Left renal cortex interstitium (tissue), 4 donors: ENCODE measurements around the gene PCSK5. TPM values are rescaled to one million over a fixed set of nuclear protein-coding genes. Genes with fewer than 3 reads are reported as not detected.
"Not testable (repeated sequence)": the region's sequence is repeated elsewhere in the genome, so short reads cannot be mapped to it uniquely, and the experiment has no call there.

Experiments used
- DNase-seq, 4 donors: peaks; one replicate each; pipeline ENCODE4 v3.0.0-alpha.2; 2013; ENCODE audit warnings: low read depth in 4 of 4, low spot score in 2 of 4, missing footprints in 1 of 4
- polyA plus RNA-seq, 4 donors: library from polyadenylated mRNA; unstranded; fragments of 120-200 nt; gene quantifications; one replicate each; pipeline ENCODE4 v1.2.1, GENCODE V29; 2013; ENCODE audit not compliant: insufficient read length in 4 of 4

The PCSK5 gene
- 10 to 100 TPM; 11.8 to 21.1 (median 14.7) TPM for polyA plus RNA-seq

DNA sequence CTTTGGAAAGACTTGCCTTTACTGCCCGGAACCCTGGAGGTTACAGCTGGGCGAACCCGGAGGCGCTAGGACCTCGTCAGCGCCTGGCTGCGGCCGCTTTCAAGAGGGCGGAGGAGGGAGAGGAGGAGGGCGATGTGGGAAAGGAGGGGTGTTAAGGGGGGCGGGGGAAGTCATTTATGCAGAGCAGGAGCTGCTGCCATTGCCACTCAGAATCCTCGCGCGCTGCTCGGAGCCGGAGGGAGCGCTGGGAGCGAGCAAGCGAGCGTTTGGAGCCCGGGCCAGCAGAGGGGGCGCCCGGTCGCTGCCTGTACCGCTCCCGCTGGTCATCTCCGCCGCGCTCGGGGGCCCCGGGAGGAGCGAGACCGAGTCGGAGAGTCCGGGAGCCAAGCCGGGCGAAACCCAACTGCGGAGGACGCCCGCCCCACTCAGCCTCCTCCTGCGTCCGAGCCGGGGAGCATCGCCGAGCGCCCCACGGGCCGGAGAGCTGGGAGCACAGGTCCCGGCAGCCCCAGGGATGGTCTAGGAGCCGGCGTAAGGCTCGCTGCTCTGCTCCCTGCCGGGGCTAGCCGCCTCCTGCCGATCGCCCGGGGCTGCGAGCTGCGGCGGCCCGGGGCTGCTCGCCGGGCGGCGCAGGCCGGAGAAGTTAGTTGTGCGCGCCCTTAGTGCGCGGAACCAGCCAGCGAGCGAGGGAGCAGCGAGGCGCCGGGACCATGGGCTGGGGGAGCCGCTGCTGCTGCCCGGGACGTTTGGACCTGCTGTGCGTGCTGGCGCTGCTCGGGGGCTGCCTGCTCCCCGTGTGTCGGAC lies at the start of gene PCSK5:
Gene PCSK5 (plus strand): TSS at position 202 of the 805 bp plus-strand sequence. CDS start 509 bp downstream, at position 711.
- DNase-seq, result peak; percentile 85 to 93 (median 92)

DNA sequence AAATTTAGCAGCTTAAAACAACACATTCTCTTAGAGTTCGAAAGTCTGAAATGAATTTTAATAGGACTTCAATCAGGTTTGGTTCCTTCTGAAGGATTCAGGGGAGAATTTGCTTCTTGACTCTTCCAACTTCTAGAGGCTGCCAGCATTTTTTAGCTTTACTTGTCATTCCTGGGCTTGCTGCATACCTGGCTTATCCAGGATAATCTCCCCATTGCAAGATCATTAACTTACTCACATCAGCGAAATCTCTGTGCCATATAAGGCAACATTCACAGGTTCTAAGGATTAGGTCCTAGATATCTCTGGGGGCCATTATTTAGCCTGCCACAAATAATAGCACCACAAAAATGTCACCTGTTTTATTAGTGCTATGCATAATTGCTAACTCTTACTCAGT lies 46.2 kb upstream of the PCSK5 start:
- DNase-seq, result no peak

DNA sequence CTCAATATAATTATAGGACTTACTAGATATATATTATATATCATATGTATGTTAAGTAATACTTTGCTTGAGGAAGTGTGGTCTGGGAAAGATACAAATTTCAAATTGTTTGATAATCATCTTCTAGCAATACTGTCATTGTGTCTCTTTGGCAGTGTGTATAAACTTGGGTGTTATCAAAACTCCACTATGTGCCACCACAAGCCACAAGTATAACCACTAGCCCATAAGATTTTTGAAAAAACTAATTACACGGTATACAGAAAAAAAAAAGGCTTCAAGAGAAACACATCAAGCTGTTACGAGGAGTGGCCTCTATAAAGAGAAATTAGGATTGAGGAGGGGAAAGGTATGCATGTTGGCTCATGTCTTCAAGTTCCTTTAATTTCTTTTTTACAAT lies 44.7 kb upstream of the PCSK5 start:
- DNase-seq, result no peak

DNA sequence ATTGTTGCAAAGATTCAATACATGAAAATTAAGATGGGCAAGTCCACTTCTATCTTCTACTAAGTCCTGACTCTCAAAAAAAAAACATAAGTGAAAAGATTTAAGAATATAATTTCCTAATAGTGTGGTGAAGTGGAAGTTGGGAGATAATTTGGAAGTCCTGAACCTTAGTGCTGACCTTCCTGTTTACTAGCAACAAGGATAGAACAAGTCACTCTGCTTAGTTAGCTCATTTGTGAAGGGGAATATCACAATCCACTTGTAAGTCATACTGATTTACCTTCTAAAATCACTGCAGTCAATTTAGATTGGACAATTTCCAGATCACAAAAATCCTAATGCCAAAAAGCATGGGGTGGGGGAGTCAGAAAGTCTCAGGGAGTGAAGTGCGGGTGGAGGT lies 43.4 kb upstream of the PCSK5 start:
- DNase-seq, result no peak

DNA sequence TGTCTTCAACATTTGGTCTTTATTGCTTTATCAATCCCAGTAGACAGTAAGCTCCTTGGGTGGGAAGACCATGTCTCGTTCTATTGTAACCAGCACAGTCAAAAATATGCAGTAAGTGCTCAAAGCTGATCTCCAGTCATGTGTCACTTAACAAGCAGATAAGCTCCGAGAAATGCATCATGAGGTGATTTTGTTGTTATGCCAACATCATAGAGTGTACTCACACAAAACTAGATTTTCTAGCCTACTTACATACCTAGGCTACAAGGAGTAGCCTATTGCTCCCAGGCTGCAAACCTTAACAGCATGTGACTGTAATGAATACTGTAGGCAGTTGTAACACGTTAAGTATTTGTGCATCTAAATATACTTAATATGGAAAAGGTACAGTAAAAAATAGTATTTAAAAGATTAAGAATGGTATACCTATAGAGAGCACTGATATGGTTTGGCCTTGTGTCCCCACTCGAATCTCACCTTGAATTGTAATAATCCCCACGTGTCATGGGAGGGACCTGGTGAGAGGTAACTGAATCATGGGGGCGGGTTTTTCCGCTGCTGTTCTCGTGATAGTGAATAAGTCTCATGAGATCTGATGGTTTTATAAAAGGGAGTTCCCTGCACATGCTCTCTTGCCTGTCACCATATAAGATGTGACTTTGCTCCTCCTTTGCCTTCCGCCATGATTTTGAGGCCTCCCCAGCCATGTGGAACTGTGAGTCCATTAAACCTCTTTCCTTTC lies 39.8 kb upstream of the PCSK5 start:
- no peak for DNase-seq

DNA sequence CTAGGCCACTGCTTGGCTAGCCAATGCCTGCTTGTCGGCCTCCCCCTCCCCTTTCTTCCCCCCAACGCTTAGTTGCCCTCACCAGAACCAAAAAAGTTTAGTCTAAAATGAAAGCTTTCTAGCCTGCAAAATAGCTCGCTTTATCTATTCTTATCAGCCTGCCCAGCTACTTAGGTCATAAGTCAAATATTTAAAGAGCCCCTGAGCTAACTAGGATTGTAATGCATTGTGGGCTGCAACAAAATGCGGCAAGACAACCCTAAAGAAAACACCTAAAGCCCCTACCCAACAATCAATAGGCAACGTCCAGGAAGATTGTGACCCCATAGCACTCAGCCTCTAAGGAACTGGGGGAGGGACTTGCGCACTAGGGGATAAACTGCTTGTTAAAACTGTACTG lies 38.6 kb upstream of the PCSK5 start:
- no peak for DNase-seq

DNA sequence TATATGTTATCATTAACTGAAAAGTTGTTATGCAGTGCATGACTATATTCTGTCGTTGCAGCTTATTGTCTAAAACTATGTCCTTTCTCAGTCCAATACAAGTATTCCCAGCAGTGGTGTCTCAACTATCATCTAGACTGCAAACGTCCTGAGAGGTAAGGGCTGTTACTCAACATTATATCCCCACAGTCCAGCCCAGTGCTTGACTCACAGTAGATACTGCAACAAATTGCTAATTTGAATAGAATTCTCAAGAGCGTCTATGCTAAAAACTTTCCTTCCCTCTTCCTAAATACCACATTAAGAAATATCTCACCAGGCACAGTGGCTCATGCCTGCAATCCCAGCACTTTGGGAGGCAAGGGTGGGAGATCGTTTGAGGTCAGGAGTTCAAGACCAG lies 37.7 kb upstream of the PCSK5 start:
- no peak for DNase-seq

DNA sequence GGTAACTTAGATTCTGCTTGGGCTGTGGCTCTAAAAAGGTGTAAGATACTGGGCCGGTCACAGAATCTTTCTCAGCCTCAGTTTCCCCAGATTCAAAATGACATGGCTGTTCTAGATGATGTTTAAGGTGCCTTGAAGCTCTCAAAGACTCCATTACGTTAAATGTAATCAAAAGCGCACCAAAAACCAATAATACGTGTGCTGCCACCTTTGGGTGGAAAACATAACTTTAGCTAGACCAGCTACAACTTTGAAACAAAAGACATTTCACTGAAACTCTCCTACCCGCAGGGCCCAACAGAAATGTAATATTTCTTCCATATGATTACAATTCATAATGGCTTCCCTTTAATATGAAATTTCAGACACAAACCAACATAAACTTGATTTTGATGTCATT lies 35.0 kb upstream of the PCSK5 start:
- DNase-seq, result peak in 1 of 4 donors; percentile 15

DNA sequence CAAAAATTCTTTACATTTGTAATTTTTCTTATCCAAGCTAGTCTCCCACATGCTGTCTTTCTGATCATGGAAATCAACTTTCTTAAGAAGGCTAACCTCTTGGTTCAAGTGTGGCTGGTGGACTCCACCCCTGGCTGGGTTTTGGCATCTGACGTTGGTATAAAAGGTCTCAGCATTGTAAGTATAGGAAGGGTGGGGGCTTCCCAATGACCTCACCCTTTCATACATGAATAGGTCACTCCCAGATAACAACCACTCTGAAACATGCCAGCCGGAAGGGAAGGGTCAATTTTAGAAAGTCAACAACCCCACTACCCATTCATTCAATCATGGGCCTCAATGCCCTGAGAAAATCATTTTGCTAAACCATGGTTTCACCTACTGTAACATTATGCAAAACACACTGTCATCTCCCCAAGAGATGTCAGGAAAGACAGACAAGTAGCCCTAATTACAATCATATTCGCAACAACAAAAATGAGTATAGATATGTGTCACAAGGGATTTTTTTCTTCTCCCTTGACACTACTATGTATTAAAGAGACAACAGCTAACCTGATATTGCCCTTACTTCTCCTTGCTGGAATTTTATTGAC lies 31.9 kb upstream of the PCSK5 start:
- DNase-seq, result no peak

DNA sequence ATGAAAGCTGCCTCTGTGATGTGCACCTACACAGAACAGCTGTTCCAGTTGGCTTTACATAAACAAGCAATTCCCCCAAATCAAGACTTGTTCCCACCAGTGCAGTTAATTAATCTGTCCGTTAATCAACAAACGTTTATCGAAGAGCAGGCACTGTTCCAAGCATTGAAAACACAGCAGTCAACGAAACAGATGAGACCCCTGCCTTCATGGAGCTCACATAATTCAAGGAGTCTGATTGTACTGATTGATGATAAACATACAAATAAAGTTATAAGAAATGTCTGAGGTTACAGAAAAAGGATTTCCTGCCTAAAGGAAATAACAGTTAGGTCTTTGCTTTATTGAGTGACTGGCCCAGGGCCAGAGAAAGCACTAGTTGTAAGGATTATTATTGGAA lies 26.2 kb upstream of the PCSK5 start:
- DNase-seq, result no peak

DNA sequence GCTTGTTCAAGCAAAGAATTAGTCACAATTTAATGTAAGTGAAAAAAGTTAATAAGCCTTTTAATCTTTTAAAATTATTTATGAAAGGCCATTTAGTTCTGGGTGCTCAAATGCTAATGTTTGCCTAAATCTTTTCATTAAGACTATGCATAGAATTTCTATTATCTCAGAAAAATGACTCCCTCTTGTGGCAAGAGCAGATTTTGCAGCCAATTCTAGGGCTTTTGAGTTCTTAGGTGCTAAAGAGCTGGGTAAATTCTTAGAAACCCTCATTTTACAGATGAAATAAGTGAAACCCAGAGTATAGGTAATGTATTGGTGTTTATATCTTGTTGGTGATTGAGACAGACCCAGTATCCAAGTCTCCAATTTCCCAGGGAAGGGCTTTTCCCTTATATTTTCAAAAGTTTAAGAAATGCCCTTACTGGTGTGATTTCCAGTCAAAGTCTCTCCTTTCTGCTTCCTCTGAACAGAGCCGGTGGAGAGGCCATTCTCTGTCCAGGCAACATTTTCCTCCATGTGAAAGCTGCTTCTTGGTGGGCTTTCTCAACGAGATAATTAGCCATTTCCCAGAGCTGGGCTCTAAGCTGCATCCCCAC lies 24.1 kb upstream of the PCSK5 start:
- peak in 1 of 4 donors; percentile 59 for DNase-seq

DNA sequence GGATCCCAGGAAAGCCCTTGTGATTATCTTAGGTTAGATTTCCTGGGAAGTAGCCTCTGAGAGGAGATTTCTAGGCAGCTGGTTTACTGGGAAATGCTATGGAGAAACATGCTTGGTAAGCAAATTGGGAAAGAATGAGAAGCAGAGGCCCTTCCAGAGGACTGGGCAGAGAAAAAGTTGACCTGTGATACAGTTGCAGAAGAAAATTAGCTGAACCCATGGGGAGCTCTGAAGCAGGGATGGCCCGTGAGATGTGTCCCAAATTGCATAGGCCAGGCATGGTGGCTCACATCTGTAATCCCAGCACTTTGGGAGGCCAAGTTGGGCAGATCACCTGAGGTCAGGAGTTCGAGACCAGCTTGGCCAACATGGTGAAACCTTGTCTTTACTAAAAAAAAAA lies 21.9 kb upstream of the PCSK5 start:
- DNase-seq, result not testable (repeated sequence)

DNA sequence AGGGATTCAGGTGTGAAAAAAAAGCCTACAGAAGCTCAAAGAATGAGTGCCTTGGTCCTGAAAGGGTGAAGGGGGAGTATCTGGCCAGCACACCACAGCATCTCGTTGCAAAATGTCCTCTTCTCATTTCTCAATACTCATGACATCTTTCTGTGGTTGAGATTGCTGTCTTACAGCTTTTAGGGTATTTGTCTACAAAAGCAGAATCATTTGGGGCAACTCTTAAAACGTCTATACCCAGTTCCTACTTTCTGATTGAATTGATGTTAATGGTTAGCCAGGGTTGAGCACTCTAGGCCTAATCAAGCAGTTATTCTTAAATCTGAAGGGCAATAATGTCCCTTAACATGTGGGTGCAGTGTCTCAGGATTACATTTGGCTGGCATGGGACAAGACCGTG lies 21.2 kb upstream of the PCSK5 start:
- no peak for DNase-seq

DNA sequence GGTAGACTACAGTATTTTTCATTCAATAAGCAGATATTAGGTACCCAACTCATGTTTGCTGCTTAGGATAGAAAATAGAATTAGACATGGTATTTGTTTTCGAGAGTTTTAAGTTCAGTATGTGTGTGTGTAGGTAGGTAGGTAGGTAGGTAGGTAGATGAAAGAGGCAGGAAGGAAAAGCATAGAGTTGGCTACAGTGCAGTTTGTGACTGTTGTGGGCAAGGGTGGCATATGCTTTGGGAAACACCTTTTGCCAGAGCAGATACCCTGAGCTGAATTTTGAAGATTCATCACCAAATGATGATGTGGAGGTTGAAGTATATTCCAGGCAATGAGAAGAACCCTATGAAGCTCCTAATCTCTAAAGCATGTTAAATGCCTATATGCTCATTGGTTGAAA lies 20.0 kb upstream of the PCSK5 start:
- no peak for DNase-seq

DNA sequence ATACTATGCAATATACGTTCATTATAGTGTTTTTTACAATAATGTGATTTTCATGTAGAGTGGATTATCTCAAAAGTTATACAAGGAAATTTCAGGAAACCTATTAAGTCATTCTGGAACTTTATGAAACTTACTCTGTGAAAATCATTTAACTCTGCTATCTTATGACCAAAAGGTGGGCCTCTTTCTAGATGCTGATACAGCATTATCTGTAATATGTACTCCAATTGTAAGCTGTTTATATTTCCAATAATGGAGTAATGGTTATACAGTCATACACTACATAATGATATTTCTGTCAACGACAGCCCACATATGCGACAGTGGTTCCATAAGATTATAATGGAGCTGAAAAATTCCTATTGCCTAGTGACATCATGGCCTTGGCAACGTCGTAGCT lies 18.8 kb upstream of the PCSK5 start:
- DNase-seq, result no peak

DNA sequence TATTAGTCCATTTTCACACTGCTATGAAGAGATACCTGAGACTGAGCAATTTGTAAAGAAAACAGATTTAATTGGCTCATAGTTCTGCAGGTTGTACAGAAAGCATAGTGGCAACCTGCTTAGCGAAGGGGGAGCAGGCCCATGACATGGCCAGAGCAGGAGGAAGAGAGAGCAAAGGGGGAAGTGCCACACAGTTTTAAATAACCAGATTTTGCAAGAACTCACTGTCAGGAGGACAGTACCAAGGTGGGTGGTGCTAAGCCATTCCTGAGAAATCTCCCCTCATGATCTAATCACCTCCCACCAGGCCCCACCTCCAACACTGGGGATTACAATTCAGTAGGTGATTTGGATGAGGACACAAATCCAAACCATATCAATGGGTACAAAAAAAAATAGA lies 16.8 kb upstream of the PCSK5 start:
- no peak for DNase-seq

DNA sequence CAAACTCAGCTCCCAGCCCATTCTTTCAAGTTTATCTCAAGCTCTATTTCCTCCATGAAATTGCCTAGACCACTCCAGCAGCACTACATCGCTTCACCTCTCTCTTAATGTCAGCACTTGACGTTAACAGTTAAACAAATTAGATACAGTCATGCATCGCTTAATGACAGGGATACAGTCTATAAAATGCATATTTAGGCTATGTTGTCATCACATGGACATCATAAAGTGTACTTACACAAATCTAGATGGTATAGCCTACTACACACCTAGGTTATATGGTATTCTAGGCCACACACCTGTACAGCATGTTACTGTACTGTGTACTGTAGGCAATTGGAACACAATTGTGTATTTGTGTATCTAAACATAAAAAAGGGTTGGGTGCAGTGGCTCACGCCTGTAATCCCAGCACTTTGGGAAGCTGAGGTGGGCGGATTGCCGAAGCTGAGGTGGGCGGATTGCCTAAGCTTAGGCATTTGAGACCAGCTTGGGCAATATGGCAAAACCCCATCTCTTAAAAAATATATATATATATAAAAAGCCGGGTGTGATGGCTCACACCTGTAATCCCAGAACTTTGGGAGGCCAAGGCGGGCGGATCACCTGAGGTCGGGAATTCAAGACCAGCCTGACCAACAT lies 13.4 kb upstream of the PCSK5 start:
- no peak for DNase-seq

DNA sequence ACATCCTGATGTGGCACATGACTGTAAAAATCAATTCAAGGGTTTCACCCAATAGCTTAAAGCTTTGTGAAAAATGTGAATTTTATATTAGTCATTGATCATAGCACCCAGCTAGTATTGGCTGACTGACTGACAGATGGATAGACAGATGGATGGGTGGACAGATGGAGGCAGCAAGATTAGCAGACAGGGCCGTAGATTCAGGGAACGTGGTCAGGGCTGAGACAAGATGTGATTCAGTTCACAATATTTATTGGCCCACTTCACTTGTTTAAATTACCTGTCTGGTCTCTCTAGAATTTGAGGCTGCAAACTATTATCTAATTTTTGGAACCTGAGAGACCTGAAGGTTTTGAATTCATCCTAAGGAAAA lies 12.0 kb upstream of the PCSK5 start:
- no peak for DNase-seq

DNA sequence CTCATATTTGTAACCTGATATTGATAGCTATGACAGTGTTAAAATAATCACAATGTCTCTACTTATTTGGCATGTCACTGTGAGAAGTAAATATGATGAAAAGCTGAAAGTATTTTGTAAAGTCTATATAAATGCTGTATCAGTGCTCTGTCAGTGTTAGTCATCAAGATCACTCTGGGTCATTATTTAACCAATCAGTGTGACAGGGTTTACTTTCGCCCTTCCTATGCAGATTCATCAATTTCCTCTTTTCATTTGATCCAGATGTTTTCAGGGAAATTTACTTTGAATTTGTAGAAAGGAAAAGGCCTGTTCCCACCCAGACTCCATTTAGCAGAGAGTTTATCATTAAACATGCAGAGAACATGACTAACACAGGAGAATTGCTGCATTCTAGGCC lies 9.9 kb upstream of the PCSK5 start:
- DNase-seq, result no peak

DNA sequence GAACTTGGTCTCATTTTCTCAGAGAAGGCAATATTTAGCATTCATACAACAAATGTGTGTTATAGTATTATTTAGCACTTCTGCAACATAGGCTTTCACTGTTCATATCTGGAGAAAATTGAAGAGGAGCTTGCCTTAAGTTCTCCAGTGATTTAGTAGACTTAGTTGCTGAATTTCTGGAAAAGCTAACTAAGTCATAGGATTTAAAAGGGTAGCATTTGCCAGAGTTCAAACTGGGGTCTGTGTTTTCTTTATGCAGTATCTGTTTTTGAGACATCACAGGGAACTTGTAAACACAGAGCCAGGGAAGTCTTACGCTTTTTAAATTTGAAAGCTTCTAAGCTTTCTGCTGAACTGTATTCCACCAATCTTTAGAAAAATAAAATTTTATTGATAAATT lies 8.7 kb upstream of the PCSK5 start:
- DNase-seq, result no peak

DNA sequence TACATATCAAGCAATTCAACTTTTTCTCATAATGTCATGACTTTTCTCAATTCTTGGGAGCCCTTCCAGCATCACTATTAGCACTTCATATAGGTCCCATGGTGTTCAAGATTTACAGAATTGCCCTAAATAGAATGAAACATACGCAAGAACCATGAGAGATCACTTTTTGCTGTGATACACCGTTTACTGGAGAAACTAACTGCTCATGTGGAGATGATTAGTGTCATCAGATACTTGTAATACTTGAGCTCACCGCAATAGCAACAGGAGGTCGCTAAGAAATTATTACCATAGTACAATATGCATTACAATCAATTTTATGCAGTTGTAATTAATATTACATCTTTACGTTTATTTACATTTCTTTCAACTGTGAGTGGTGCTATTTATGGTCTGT lies 4.8 kb upstream of the PCSK5 start:
- DNase-seq, result no peak
